Measurements from ENCODE around the gene FBXO11.

The FBXO11 gene

DNA sequence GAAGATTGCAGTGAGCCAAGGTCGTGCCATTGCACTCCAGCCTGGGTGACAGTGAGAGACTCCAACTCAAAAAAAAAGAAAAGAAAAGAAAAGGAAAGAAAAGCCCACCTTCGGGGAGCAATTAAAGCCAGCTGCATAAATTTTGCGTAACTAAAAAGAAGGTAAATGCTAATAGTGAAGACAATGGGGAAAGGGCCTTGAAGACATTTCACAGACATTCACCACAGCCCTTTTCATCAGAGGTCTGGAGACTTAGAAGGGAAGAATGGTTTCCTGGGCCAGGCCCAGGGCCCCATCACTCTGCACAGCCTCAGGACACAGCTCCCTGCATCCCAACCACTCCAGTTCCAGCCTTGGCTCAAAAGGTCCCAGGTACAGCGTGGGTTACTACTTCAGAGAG is 158.4 kb downstream of the FBXO11 start:
- DNase-seq (ENCODE audit: low read depth) = no peak
- no peak overlapping the region for H3K4me3 ChIP-seq (replicated peaks; ENCODE audit: low read depth, low read length)
- TF ChIP-seq, protein P1, sequence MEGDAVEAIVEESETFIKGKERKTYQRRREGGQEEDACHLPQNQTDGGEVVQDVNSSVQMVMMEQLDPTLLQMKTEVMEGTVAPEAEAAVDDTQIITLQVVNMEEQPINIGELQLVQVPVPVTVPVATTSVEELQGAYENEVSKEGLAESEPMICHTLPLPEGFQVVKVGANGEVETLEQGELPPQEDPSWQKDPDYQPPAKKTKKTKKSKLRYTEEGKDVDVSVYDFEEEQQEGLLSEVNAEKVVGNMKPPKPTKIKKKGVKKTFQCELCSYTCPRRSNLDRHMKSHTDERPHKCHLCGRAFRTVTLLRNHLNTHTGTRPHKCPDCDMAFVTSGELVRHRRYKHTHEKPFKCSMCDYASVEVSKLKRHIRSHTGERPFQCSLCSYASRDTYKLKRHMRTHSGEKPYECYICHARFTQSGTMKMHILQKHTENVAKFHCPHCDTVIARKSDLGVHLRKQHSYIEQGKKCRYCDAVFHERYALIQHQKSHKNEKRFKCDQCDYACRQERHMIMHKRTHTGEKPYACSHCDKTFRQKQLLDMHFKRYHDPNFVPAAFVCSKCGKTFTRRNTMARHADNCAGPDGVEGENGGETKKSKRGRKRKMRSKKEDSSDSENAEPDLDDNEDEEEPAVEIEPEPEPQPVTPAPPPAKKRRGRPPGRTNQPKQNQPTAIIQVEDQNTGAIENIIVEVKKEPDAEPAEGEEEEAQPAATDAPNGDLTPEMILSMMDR (IDR thresholded peaks at IDR 0.05; ENCODE audit: low read length, missing control alignments) = no peak

DNA sequence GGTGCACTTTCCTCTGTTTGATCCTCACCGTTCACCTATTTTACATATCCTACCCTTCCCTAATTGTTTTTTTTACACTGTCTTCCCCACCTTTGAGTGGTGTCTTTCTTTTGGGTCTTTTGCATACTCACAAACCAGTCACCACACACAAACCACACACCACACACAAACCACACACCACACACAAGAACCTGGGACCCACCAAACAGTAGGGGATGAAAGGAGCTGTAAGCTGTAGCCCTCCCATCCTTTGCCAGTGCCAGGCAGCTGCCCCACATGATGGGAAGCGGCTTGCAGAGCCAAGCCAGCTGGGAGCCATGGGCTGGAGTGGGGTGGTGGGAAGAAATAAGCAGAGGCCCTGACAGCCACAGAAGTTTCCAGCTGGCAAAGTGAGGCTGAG is 162.2 kb downstream of the FBXO11 start:
- TF ChIP-seq, protein P1 (IDR thresholded peaks at IDR 0.05; ENCODE audit: low read length, missing control alignments) = no peak

DNA sequence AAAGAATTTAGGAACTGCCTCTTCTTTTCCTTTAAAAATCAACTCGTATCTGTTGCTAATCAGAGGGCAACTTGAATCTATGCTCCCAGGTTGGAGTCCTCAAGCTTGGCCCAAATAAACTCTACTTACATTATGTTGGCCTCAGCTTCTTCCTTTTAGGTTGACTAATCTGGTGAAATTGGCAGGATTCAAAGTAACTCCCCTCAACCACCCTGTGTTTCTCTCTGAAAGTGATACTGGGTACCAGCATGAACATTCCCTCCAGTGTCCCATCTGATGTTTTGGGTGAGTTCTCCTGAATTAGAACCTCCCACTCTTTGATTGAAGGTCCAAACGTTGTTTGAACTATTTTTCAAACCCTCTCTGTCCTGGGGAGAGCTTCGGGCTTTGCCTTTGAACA is 164.7 kb downstream of the FBXO11 start:
- TF ChIP-seq, protein P1 (IDR thresholded peaks at IDR 0.05; ENCODE audit: low read length, missing control alignments) = no peak
- no peak for DNase-seq (ENCODE audit: low read depth)
- no peak overlapping the region for H3K4me3 ChIP-seq (replicated peaks; ENCODE audit: low read depth, low read length)

More for the DNA sequence above, 162.2 kb downstream of the FBXO11 start:
- H3K4me3 ChIP-seq (replicated peaks; ENCODE audit: low read depth, low read length) = no peak overlapping the region
- no peak for DNase-seq (ENCODE audit: low read depth)

DNA sequence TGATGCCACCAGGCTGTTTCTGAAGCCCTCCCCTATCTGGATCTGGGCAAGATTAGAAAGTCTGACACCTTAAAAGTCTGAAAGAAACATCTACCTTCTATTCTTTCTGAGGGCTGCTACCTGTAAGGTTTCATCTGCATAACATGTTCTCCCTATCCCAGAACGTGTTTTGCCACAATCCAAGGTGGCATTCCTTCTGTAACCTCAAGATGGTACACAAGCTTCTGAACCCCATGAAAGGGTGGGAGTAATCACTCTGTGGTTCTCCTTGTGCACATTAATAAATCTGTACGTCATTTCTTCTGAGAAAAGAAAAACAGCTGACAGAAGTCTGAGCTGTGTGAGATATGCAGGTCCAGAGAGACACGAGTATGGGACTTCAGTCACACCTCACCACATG is 165.2 kb downstream of the FBXO11 start:
- H3K4me3 ChIP-seq (replicated peaks; ENCODE audit: low read depth, low read length) = no peak overlapping the region
- DNase-seq (ENCODE audit: low read depth) = no peak
- TF ChIP-seq, protein P1 (IDR thresholded peaks at IDR 0.05; ENCODE audit: low read length, missing control alignments) = no peak

All from fibroblast of pulmonary artery (primary cell).